BLaER1 treated with 17β-estradiol and CSF1 and Interleukin-3, amounts not matched to agents 10 nM and 100 nM (cell line): ENCODE results near the gene MAX.
A peak's percentile ranks its signal among the peaks of the same experiment; 100 is the strongest.
"Not testable (repeated sequence)": the region's sequence is repeated elsewhere in the genome, so short reads cannot be mapped to it uniquely, and the experiment has no call there.

Experiments
- H3K27ac ChIP-seq, 11 experiments: shearing (Covaris generic); formaldehyde crosslinking; 2 replicates each; pipeline ENCODE4 v1.8.1; 2022
- H3K27me3 ChIP-seq, 11 experiments: shearing (Covaris generic); formaldehyde crosslinking; 2 replicates each; pipeline ENCODE4 v1.8.1; 2022
- H3K36me3 ChIP-seq, 11 experiments: shearing (Covaris generic); formaldehyde crosslinking; 2 replicates each; pipeline ENCODE4 v1.8.1; 2022
- H3K4me1 ChIP-seq, 10 experiments: shearing (Covaris generic); formaldehyde crosslinking; 2 replicates each; pipeline ENCODE4 v1.8.1; 2022
- H3K4me2 ChIP-seq, 11 experiments: shearing (Covaris generic); formaldehyde crosslinking; 2 replicates each; pipeline ENCODE4 v1.8.1; 2022
- H3K4me3 ChIP-seq, 10 experiments: shearing (Covaris generic); formaldehyde crosslinking; 2 replicates each; pipeline ENCODE4 v1.8.1; 2022
- H3K9ac ChIP-seq, 11 experiments: shearing (Covaris generic); formaldehyde crosslinking; 2 replicates each; pipeline ENCODE4 v1.8.1; 2022
- H3K9me3 ChIP-seq, 11 experiments: shearing (Covaris generic); formaldehyde crosslinking; replicated peaks in 1 of 11; 2 replicates each; pipeline ENCODE4 v1.8.1; 2022
- H4K20me1 ChIP-seq, 11 experiments: shearing (Covaris generic); formaldehyde crosslinking; 2 replicates each; pipeline ENCODE4 v1.8.1; 2022
- Cebpa-rat ChIP-seq, 11 experiments: shearing (Covaris generic); IDR thresholded peaks; 2 replicates each; pipeline ENCODE4 v1.8.1; 2022

MAX gene

GRCh38 chr14:65098586-65098985 is 3.7 kb downstream of the MAX start:
- Histone ChIP-seq H3K9me3 (no peaks in the 10 kb centered on the region), H4K20me1 (peaks cover 39 to 78% (median 55%) of the 10 kb centered on the region in 11 experiments; a peak in 20 of 22 replicates), H3K4me3 (peak overlapping the region; percentile 11 to 61 (median 44); a peak in 15 of 20 replicates), H3K4me2 (peak overlapping the region; percentile 78 to 93 (median 86)), H3K36me3 (peaks cover 51 to 65% (median 57%) of the 10 kb centered on the region in 11 experiments), H3K27me3 (no peaks in the 10 kb centered on the region), H3K9ac (peak overlapping the region in 10 of 11 experiments; percentile 1 to 97 (median 40); a peak in 16 of 22 replicates), H3K27ac (peak overlapping the region; percentile 29 to 75 (median 62); a peak in 20 of 22 replicates), H3K4me1 (peaks cover 48 to 60% (median 57%) of the 10 kb centered on the region in 10 experiments)
- TF ChIP-seq Cebpa-rat (IDR thresholded peaks at IDR 0.05): no peak

- Histone ChIP-seq H3K4me3 (no peak overlapping the region), H3K36me3 (peaks cover 72 to 86% (median 78%) of the 10 kb centered on the region in 11 experiments), H3K9ac (peak overlapping the region in 2 of 11 experiments; percentile 4 to 21; a peak in 2 of 22 replicates), H4K20me1 (peaks cover 44 to 92% (median 74%) of the 10 kb centered on the region in 11 experiments; a peak in 20 of 22 replicates), H3K27ac (peak overlapping the region in 3 of 11 experiments; percentile 13 to 68 (median 27); a peak in 3 of 22 replicates), H3K4me2 (peak overlapping the region; percentile 11 to 93 (median 61); a peak in 21 of 22 replicates), H3K4me1 (peaks cover 44 to 56% (median 53%) of the 10 kb centered on the region in 10 experiments), H3K27me3 (no peaks in the 10 kb centered on the region), H3K9me3 (no peaks in the 10 kb centered on the region)
- no peak for TF ChIP-seq Cebpa-rat (IDR thresholded peaks at IDR 0.05)
These were observed 5.8 kb downstream of the MAX start for GRCh38 chr14:65096323-65097089.

- Histone ChIP-seq H3K27me3 (no peaks in the 10 kb centered on the region), H3K9ac (no peak overlapping the region), H3K36me3 (peaks cover 80 to 93% (median 85%) of the 10 kb centered on the region in 11 experiments), H3K4me1 (peaks cover 42 to 51% (median 49%) of the 10 kb centered on the region in 10 experiments), H3K27ac (peak overlapping the region in 4 of 11 experiments; percentile 5 to 27 (median 12); a peak in 3 of 22 replicates), H3K4me3 (no peak overlapping the region), H3K4me2 (peak overlapping the region in 7 of 11 experiments; percentile 30 to 87 (median 84); a peak in 8 of 22 replicates), H4K20me1 (peaks cover 44 to 94% (median 76%) of the 10 kb centered on the region in 11 experiments; a peak in 20 of 22 replicates), H3K9me3 (peaks cover 0 to 4% (median 0%) of the 10 kb centered on the region in 11 experiments; a peak in 5 of 22 replicates)
- no peak for TF ChIP-seq Cebpa-rat (IDR thresholded peaks at IDR 0.05)
These were observed 6.6 kb downstream of the MAX start for GRCh38 chr14:65095633-65096205.

GRCh38 chr14:65092349-65092748 is 10.0 kb downstream of the MAX start:
- H3K27ac ChIP-seq: no peak overlapping the region
- TF ChIP-seq Cebpa-rat (IDR thresholded peaks at IDR 0.05): no peak
- H3K4me2 ChIP-seq: no peak overlapping the region
- H3K36me3 ChIP-seq: peaks cover 99 to 100% (median 100%) of the 10 kb centered on the region in 11 experiments
- no peaks in the 10 kb centered on the region for H3K27me3 ChIP-seq
- no peak overlapping the region for H3K4me3 ChIP-seq
- peaks cover 40 to 94% (median 79%) of the 10 kb centered on the region in 11 experiments; a peak in 20 of 22 replicates for H4K20me1 ChIP-seq
- H3K4me1 ChIP-seq: peaks cover 13 to 21% (median 16%) of the 10 kb centered on the region in 10 experiments
- H3K9ac ChIP-seq: no peak overlapping the region
- peaks cover 28 to 38% (median 33%) of the 10 kb centered on the region in 11 experiments for H3K9me3 ChIP-seq

GRCh38 chr14:65087835-65088234 is 14.5 kb downstream of the MAX start:
- not testable (repeated sequence) for H3K9ac ChIP-seq, H3K4me3 ChIP-seq, H3K27ac ChIP-seq, H3K27me3 ChIP-seq, H3K4me2 ChIP-seq
- Histone ChIP-seq H3K36me3 (peaks cover 98 to 100% (median 99%) of the 10 kb centered on the region in 11 experiments), H4K20me1 (peaks cover 18 to 75% (median 60%) of the 10 kb centered on the region in 11 experiments; a peak in 15 of 22 replicates), H3K4me1 (peaks cover 0 to 23% (median 4%) of the 10 kb centered on the region in 10 experiments; a peak in 7 of 20 replicates), H3K9me3 (peaks cover 48 to 56% (median 52%) of the 10 kb centered on the region in 11 experiments)

- not testable (repeated sequence) for H3K9ac ChIP-seq, H3K27me3 ChIP-seq, H3K4me2 ChIP-seq, H3K27ac ChIP-seq
- peaks cover 0 to 32% (median 4%) of the 10 kb centered on the region in 10 experiments; a peak in 8 of 20 replicates for H3K4me1 ChIP-seq
- H3K36me3 ChIP-seq: peaks cover 98 to 100% (median 99%) of the 10 kb centered on the region in 11 experiments
- peaks cover 48 to 56% (median 52%) of the 10 kb centered on the region in 11 experiments for H3K9me3 ChIP-seq
- H4K20me1 ChIP-seq: peaks cover 23 to 75% (median 60%) of the 10 kb centered on the region in 11 experiments; a peak in 15 of 22 replicates
- 0 out of 20 replicates have a peak overlapping the region, but pooled peaks of 1 of the 10 experiments have one; percentile 17 for H3K4me3 ChIP-seq
These were observed 15.6 kb downstream of the MAX start for GRCh38 chr14:65086686-65087085.

GRCh38 chr14:65084554-65085505 is 17.5 kb downstream of the MAX start:
- TF ChIP-seq Cebpa-rat (IDR thresholded peaks at IDR 0.05): no peak
- H3K4me2 ChIP-seq: peak overlapping the region in 2 of 11 experiments; percentile 29 to 43; a peak in 3 of 22 replicates
- no peak overlapping the region for H3K9ac ChIP-seq
- peaks cover 97 to 100% (median 99%) of the 10 kb centered on the region in 11 experiments for H3K36me3 ChIP-seq
- peaks cover 43 to 45% (median 44%) of the 10 kb centered on the region in 11 experiments for H3K9me3 ChIP-seq
- no peaks in the 10 kb centered on the region for H3K27me3 ChIP-seq
- peaks cover 38 to 75% (median 62%) of the 10 kb centered on the region in 11 experiments; a peak in 20 of 22 replicates for H4K20me1 ChIP-seq
- H3K4me1 ChIP-seq: peaks cover 0 to 50% (median 5%) of the 10 kb centered on the region in 10 experiments; a peak in 8 of 20 replicates
- H3K4me3 ChIP-seq: no peak overlapping the region
- H3K27ac ChIP-seq: 0 out of 22 replicates have a peak overlapping the region, but pooled peaks of 1 of the 11 experiments have one; percentile 2

GRCh38 chr14:65082930-65083329 is 19.4 kb downstream of the MAX start:
- Histone ChIP-seq H3K9ac (no peak overlapping the region), H3K36me3 (peaks cover 97 to 100% (median 99%) of the 10 kb centered on the region in 11 experiments), H3K4me2 (no peak overlapping the region), H3K4me3 (no peak overlapping the region), H3K27ac (no peak overlapping the region), H3K27me3 (no peaks in the 10 kb centered on the region), H3K4me1 (peaks cover 0 to 51% (median 5%) of the 10 kb centered on the region in 10 experiments; a peak in 9 of 20 replicates), H4K20me1 (peaks cover 53 to 86% (median 71%) of the 10 kb centered on the region in 11 experiments; a peak in 20 of 22 replicates), H3K9me3 (peaks cover 24 to 26% (median 26%) of the 10 kb centered on the region in 11 experiments)
- TF ChIP-seq Cebpa-rat (IDR thresholded peaks at IDR 0.05): no peak
